Thyroid gland (tissue), 4 donors: ENCODE measurements around the gene GOLGA6C. TPM values are rescaled to one million over a fixed set of nuclear protein-coding genes. Genes with fewer than 3 reads are reported as not detected.
A peak's percentile ranks its signal among the peaks of the same experiment; 100 is the strongest.
"Not testable (repeated sequence)": the region's sequence is repeated elsewhere in the genome, so short reads cannot be mapped to it uniquely, and the experiment has no call there.

Experiments
- DNase-seq, 2 donors: peaks; one replicate each; pipeline ENCODE4 v3.0.0-alpha.2; 2019
- H3K27ac ChIP-seq, 3 donors: fragments of 200-600 bp; sonication (generic); 1 replicate in 2 of 3; 2 replicates in 1 of 3; pipeline ENCODE4 v1.5.1; 2016 to 2019; ENCODE audit warnings: mild to moderate bottlenecking in 1 of 3, moderate library complexity in 1 of 3
- H3K27me3 ChIP-seq: fragments of 200-600 bp; sonication (generic); one replicate; pipeline ENCODE4 v1.5.1; 2019
- H3K36me3 ChIP-seq, 2 donors: fragments of 200-600 bp; sonication (generic); one replicate each; pipeline ENCODE4 v1.5.1; 2016 to 2019
- H3K4me1 ChIP-seq, 2 donors: fragments of 200-600 bp; sonication (generic); one replicate each; pipeline ENCODE4 v1.5.1; 2017 to 2019
- H3K4me3 ChIP-seq, 3 donors: fragments of 200-600 bp; sonication (generic); replicated peaks in 1 of 3; 1 replicate in 2 of 3; 2 replicates in 1 of 3; pipeline ENCODE4 v1.5.1; 2016; ENCODE audit warnings: mild to moderate bottlenecking in 1 of 3
- H3K9me3 ChIP-seq: fragments of 200-600 bp; sonication (generic); one replicate; pipeline ENCODE4 v1.5.1; 2017
- CTCF ChIP-seq, 6 experiments: fragments of 200-600 bp in 3 of 6; fragments of 450-650 bp in 3 of 6; sonication (generic) in 3 of 6; IDR thresholded peaks; one replicate each; pipeline ENCODE4 v1.5.1; 2016 to 2019; ENCODE audit warnings: antibody characterized with exemption in 6 of 6, mild to moderate bottlenecking in 2 of 6, inconsistent platforms in 1 of 6, moderate library complexity in 1 of 6
- POLR2A ChIP-seq, 2 donors: fragments of 450-650 bp; IDR thresholded peaks; one replicate each; pipeline ENCODE4 v1.6.1; 2017; ENCODE audit warnings: antibody characterized with exemption in 2 of 2, mild to moderate bottlenecking in 2 of 2, moderate library complexity in 1 of 2
- WGBS, 2 donors: methylation state at CpG; one replicate each; pipeline ENCODE4 v1.1.5; 2017; 5-methylcytosine and 5-hydroxymethylcytosine counted together
- intact Hi-C: fragments of 100-400 bp; cut with DNase I; formaldehyde crosslinking; loops from one replicate; pipeline ENCODE4 v1.15.1; 2023
- total RNA-seq, 4 donors: library from RNA; depleted of rRNA; stranded (reverse); fragments of >200 nt; gene quantifications; one replicate each; pipeline ENCODE4 v1.2.3, GENCODE V29; 2016

GOLGA6C gene
- total RNA-seq, 4 donors from 2014 or later = not detected

DNA sequence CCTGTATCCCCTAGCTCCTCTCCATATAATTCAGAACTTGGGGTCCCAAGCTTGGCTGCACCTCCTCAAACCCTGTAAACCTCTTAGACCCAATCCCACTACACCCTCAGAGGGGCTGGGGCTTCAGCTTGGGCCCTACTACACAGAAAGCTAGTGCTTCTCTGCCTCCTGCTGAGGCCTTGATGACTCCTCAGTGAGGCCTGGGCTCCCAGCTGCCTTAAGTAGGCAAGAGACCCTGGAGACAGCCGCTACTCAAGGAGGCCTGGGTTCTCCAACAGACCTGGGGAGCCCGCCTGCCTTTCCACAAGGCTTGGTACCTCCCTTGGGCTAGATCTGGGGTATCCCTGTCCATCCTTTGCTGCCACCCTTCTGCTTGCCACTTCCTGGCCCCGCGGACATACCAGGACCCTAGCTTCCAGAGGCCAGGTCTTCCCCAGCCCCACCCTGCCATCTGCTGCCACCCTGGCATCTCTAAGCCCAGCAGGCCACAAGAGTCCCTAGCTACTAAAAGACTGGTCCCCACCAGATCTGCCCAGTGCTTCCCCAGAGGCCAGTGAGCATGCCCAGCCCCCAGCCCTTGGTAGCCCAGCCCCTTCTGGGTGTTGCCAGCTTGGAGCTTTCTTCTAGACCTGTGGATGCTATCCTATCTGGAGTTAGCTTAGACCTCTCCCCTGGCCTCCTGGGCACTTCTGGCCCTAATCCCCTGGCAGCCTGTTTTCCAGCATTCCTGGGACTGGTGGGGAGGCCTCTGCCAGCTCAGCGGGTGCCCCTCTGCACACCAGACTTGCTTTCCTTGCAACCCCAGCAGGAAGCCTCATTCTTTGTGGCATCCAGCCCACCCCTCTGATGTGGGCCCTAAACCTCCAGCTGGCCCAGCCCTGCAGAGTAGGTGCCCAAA, 42.8 kb upstream of the GOLGA6C start:
- Histone ChIP-seq H3K27me3 (no peaks in the 10 kb centered on the region), H3K27ac (no peak overlapping the region), H3K36me3 (peaks cover 14 to 26% of the 10 kb centered on the region in 2 donors), H3K4me1 (no peaks in the 10 kb centered on the region), H3K9me3 (no peaks in the 10 kb centered on the region), H3K4me3 (no peak overlapping the region)
- 73 to 86% methylated on average over 3 of the region's 5 CpGs for WGBS, 2 donors
- DNase-seq = peak in 1 of 2 donors; percentile 8
- intact Hi-C loops = no loop called here
- TF ChIP-seq CTCF (IDR thresholded peaks at IDR 0.05) = no peak
- TF ChIP-seq POLR2A (IDR thresholded peaks at IDR 0.05) = no peak

- intact Hi-C loops = no loop called here
- 89 to 94% methylated on average over 5 to 6 of the region's 6 CpGs for WGBS, 2 donors
- TF ChIP-seq CTCF (IDR thresholded peaks at IDR 0.05) (no peak), POLR2A (IDR thresholded peaks at IDR 0.05) (no peak)
Observed at GRCh38 chr15:75217012-75217411, 41.1 kb upstream of the GOLGA6C start.

GRCh38 chr15:75217574-75217973, 40.6 kb upstream of the GOLGA6C start:
- H3K27me3 ChIP-seq, H3K4me1 ChIP-seq, intact Hi-C loops, H3K27ac ChIP-seq, H3K9me3 ChIP-seq, DNase-seq, H3K4me3 ChIP-seq, H3K36me3 ChIP-seq: not testable (repeated sequence)
- 85 to 88% methylated on average over 3 of the region's 3 CpGs for WGBS, 2 donors

More at GRCh38 chr15:75217012-75217411, 41.1 kb upstream of the GOLGA6C start:
- peaks cover under 1 to 12% of the 10 kb centered on the region in 2 donors for H3K36me3 ChIP-seq
- no peaks in the 10 kb centered on the region for H3K27me3 ChIP-seq
- H3K4me1 ChIP-seq = no peaks in the 10 kb centered on the region
- no peaks in the 10 kb centered on the region for H3K9me3 ChIP-seq
- no peak overlapping the region for H3K27ac ChIP-seq
- DNase-seq = no peak
- no peak overlapping the region for H3K4me3 ChIP-seq

GRCh38 chr15:75219507-75219929, 38.6 kb upstream of the GOLGA6C start:
- H3K9me3 ChIP-seq, intact Hi-C loops, H3K36me3 ChIP-seq, H3K27me3 ChIP-seq, H3K27ac ChIP-seq, DNase-seq, H3K4me1 ChIP-seq, H3K4me3 ChIP-seq: not testable (repeated sequence)
- WGBS, 2 donors = 83 to 93% methylated on average over 4 of the region's 4 CpGs

GRCh38 chr15:75223688-75224087, 34.4 kb upstream of the GOLGA6C start:
- no peak for DNase-seq
- TF ChIP-seq POLR2A (IDR thresholded peaks at IDR 0.05) (no peak), CTCF (IDR thresholded peaks at IDR 0.05) (no peak)
- Histone ChIP-seq H3K4me1 (no peaks in the 10 kb centered on the region), H3K4me3 (no peak overlapping the region), H3K36me3 (no peaks in the 10 kb centered on the region), H3K27ac (no peak overlapping the region), H3K9me3 (no peaks in the 10 kb centered on the region), H3K27me3 (no peaks in the 10 kb centered on the region)
- 90 to 93% methylated on average over 1 to 3 of the region's 6 CpGs for WGBS, 2 donors
- intact Hi-C loops = no loop called here

GRCh38 chr15:75224281-75224680, 33.9 kb upstream of the GOLGA6C start:
- Histone ChIP-seq H3K27ac (no peak overlapping the region), H3K27me3 (no peaks in the 10 kb centered on the region), H3K4me1 (no peaks in the 10 kb centered on the region), H3K9me3 (no peaks in the 10 kb centered on the region), H3K36me3 (no peaks in the 10 kb centered on the region), H3K4me3 (no peak overlapping the region)
- DNase-seq = no peak
- no peak for TF ChIP-seq POLR2A (IDR thresholded peaks at IDR 0.05)
- no peak for TF ChIP-seq CTCF (IDR thresholded peaks at IDR 0.05)
- intact Hi-C loops = no loop called here
- WGBS, 2 donors = 81 to 82% methylated on average over 6 to 12 of the region's 12 CpGs

- 46 to 66% methylated on average over 6 to 7 of the region's 10 CpGs for WGBS, 2 donors
- H3K27me3 ChIP-seq, H3K4me1 ChIP-seq, DNase-seq, H3K36me3 ChIP-seq, H3K4me3 ChIP-seq, H3K9me3 ChIP-seq, intact Hi-C loops, H3K27ac ChIP-seq: not testable (repeated sequence)
Observed at GRCh38 chr15:75225102-75225836, 32.9 kb upstream of the GOLGA6C start.
